ENCODE measurements around the gene PXK.

Gene PXK

DNA sequence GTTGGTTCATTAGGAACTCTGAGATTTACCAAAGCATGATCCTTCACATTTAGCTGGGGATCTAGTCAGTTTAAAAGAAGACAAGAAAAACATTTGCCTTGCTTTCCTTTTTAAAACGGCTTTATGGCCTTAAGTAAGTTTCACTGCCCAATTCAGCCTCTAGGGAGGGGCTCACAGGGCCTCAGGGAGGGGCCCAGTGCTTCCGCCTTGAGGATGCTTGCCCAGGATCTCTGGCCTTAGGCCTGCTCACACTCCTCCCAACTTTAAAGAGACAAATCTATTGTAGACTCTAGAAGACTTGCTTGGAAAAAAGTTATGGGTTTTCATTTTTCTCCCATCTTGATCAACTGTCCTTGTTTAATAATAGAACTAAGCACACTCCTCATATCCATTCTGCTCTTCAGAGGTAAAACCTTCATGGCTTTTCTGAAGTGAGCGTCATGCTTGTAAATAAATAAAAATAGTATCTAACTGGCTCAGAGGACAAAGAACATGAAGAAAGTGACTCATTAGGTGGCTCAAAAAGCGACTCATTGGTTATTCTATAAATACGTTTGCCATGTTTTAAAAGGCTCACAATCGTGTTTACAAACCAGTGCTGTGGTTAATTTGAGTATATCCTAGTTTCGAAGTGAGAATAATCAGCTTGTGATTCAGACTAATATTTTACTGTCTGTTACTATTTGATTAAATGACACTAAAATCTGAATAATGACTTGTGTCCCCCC is 87.3 kb downstream of the PXK start:
- H3K9ac ChIP-seq (ENCODE audit: low read length) = no peak overlapping the region
- H3K27ac ChIP-seq (ENCODE audit: low read length) = no peak overlapping the region
- no peaks in the 10 kb centered on the region for H3K79me2 ChIP-seq (ENCODE audit: low read length)
- H2AFZ ChIP-seq (ENCODE audit: low read length) = no peak overlapping the region
- H3K27me3 ChIP-seq (replicated peaks; ENCODE audit: insufficient read depth, low read length) = no peaks in the 10 kb centered on the region
- no peaks in the 10 kb centered on the region for H3K9me2 ChIP-seq (replicated peaks; ENCODE audit: insufficient read depth, low read length)
- no peaks in the 10 kb centered on the region for H3K4me1 ChIP-seq (ENCODE audit: low read length)
- no peak for DNase-seq
- no peak overlapping the region for H3K4me3 ChIP-seq (ENCODE audit: low read length)
- TF ChIP-seq EZH2 (optimal IDR thresholded peaks at IDR 0.05; ENCODE audit: low read depth, low read length) = no peak
- TF ChIP-seq, protein P1, sequence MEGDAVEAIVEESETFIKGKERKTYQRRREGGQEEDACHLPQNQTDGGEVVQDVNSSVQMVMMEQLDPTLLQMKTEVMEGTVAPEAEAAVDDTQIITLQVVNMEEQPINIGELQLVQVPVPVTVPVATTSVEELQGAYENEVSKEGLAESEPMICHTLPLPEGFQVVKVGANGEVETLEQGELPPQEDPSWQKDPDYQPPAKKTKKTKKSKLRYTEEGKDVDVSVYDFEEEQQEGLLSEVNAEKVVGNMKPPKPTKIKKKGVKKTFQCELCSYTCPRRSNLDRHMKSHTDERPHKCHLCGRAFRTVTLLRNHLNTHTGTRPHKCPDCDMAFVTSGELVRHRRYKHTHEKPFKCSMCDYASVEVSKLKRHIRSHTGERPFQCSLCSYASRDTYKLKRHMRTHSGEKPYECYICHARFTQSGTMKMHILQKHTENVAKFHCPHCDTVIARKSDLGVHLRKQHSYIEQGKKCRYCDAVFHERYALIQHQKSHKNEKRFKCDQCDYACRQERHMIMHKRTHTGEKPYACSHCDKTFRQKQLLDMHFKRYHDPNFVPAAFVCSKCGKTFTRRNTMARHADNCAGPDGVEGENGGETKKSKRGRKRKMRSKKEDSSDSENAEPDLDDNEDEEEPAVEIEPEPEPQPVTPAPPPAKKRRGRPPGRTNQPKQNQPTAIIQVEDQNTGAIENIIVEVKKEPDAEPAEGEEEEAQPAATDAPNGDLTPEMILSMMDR (IDR thresholded peaks at IDR 0.05; ENCODE audit: low read length) = no peak
- no peak for TF ChIP-seq EZH2phosphoT487 (IDR thresholded peaks at IDR 0.05; ENCODE audit: low read length)
- H3K36me3 ChIP-seq (replicated peaks; ENCODE audit: insufficient read depth, low read length) = no peaks in the 10 kb centered on the region
- no peaks in the 10 kb centered on the region for H3F3A ChIP-seq (ENCODE audit: insufficient read depth, low read length)
- H4K20me1 ChIP-seq (ENCODE audit: insufficient read depth, low read length) = no peaks in the 10 kb centered on the region
- no peak overlapping the region for H3K4me2 ChIP-seq (ENCODE audit: low read depth, low read length)
- H3K9me3 ChIP-seq (replicated peaks; ENCODE audit: insufficient read depth, low read length) = no peaks in the 10 kb centered on the region

GRCh38 chr3:58421004-58421403 is 88.3 kb downstream of the PXK start:
- Histone ChIP-seq H4K20me1 (ENCODE audit: insufficient read depth, low read length) (no peaks in the 10 kb centered on the region), H3K36me3 (replicated peaks; ENCODE audit: insufficient read depth, low read length) (no peaks in the 10 kb centered on the region), H3K79me2 (ENCODE audit: low read length) (no peaks in the 10 kb centered on the region), H3K27ac (ENCODE audit: low read length) (no peak overlapping the region), H3K9me2 (replicated peaks; ENCODE audit: insufficient read depth, low read length) (no peaks in the 10 kb centered on the region), H3K9ac (ENCODE audit: low read length) (no peak overlapping the region), H3F3A (ENCODE audit: insufficient read depth, low read length) (no peaks in the 10 kb centered on the region), H3K27me3 (replicated peaks; ENCODE audit: insufficient read depth, low read length) (no peaks in the 10 kb centered on the region), H2AFZ (ENCODE audit: low read length) (no peak overlapping the region), H3K4me3 (ENCODE audit: low read length) (no peak overlapping the region), H3K4me1 (ENCODE audit: low read length) (no peaks in the 10 kb centered on the region), H3K4me2 (ENCODE audit: low read depth, low read length) (no peak overlapping the region), H3K9me3 (replicated peaks; ENCODE audit: insufficient read depth, low read length) (no peaks in the 10 kb centered on the region)
- DNase-seq = no peak
- TF ChIP-seq EZH2phosphoT487 (IDR thresholded peaks at IDR 0.05; ENCODE audit: low read length) (no peak), EZH2 (optimal IDR thresholded peaks at IDR 0.05; ENCODE audit: low read depth, low read length) (no peak)
- TF ChIP-seq, protein P1 (IDR thresholded peaks at IDR 0.05; ENCODE audit: low read length) = no peak

DNA sequence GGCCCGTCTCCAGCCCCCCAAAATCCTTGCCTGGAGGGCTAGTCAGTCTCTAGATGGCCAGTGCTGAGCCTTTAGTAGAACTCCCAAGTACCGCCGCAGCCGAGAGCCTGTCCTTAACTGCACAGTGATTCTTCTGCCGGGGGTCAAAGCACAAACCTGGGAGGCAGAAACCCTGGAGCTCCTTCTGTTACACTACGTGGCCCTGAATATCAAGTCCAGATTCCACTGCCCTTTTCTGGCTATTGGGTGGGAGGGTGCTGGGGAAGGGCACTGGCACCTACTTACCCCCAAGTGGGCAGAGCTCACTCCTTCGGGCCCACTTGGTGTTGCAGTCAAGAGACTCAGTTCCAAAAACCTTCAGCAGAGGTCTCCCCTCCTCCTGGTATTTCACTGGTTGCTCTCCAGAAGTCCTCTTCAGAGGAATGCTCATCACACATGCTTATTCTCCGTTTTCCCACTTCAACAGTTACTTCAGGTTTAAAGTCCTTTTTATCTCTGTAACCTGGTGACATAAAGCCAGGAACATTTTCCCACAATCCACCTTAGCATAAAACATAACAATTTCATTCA is 90.1 kb downstream of the PXK start:
- H4K20me1 ChIP-seq (ENCODE audit: insufficient read depth, low read length) = no peaks in the 10 kb centered on the region
- no peak overlapping the region for H2AFZ ChIP-seq (ENCODE audit: low read length)

More for the DNA sequence above, 90.1 kb downstream of the PXK start:
- H3K4me3 ChIP-seq (ENCODE audit: low read length) = no peak overlapping the region
- no peaks in the 10 kb centered on the region for H3K9me3 ChIP-seq (replicated peaks; ENCODE audit: insufficient read depth, low read length)
- no peaks in the 10 kb centered on the region for H3K79me2 ChIP-seq (ENCODE audit: low read length)
- H3K36me3 ChIP-seq (replicated peaks; ENCODE audit: insufficient read depth, low read length) = no peaks in the 10 kb centered on the region; the same call in 1 of the 2 replicates
- no peak overlapping the region for H3K4me2 ChIP-seq (ENCODE audit: low read depth, low read length)
- H3K9ac ChIP-seq (ENCODE audit: low read length) = no peak overlapping the region
- H3K27me3 ChIP-seq (replicated peaks; ENCODE audit: insufficient read depth, low read length) = no peaks in the 10 kb centered on the region
- no peaks in the 10 kb centered on the region for H3K4me1 ChIP-seq (ENCODE audit: low read length)
- no peak overlapping the region for H3K27ac ChIP-seq (ENCODE audit: low read length)
- DNase-seq = no peak
- H3K9me2 ChIP-seq (replicated peaks; ENCODE audit: insufficient read depth, low read length) = no peaks in the 10 kb centered on the region
- H3F3A ChIP-seq (ENCODE audit: insufficient read depth, low read length) = no peaks in the 10 kb centered on the region
- TF ChIP-seq, protein P1 (IDR thresholded peaks at IDR 0.05; ENCODE audit: low read length) = no peak
